Measurements from ENCODE around the gene MUC6.

MUC6 gene

GRCh38 chr11:1043563-1044096 is 7.1 kb upstream of the MUC6 start:
- H4K20me1 ChIP-seq (ENCODE audit: insufficient read depth, low read length) = no peaks in the 10 kb centered on the region
- H2AFZ ChIP-seq (ENCODE audit: low read length) = no peak overlapping the region
- H3K79me2 ChIP-seq (ENCODE audit: low read length) = no peaks in the 10 kb centered on the region
- no peak overlapping the region for H3K4me3 ChIP-seq (ENCODE audit: low read length)
- H3K4me2 ChIP-seq (ENCODE audit: low read depth, low read length) = no peak overlapping the region
- H3K9me2 ChIP-seq (replicated peaks; ENCODE audit: insufficient read depth, low read length) = no peaks in the 10 kb centered on the region
- H3K36me3 ChIP-seq (replicated peaks; ENCODE audit: insufficient read depth, low read length) = no peaks in the 10 kb centered on the region
- no peak for TF ChIP-seq CTCF (IDR thresholded peaks at IDR 0.05; ENCODE audit: low read length)
- TF ChIP-seq EZH2 (optimal IDR thresholded peaks at IDR 0.05; ENCODE audit: low read depth, low read length) = no peak
- TF ChIP-seq EZH2phosphoT487 (IDR thresholded peaks at IDR 0.05; ENCODE audit: low read length) = no peak
- H3F3A ChIP-seq (ENCODE audit: insufficient read depth, low read length) = no peaks in the 10 kb centered on the region
- H3K27ac ChIP-seq (ENCODE audit: low read length) = no peak overlapping the region
- no peaks in the 10 kb centered on the region for H3K9me3 ChIP-seq (replicated peaks; ENCODE audit: insufficient read depth, low read length)
- H3K27me3 ChIP-seq (replicated peaks; ENCODE audit: insufficient read depth, low read length) = peaks cover 96% of the 10 kb centered on the region
- DNase-seq = no peak
- H3K4me1 ChIP-seq (ENCODE audit: low read length) = no peaks in the 10 kb centered on the region
- no peak overlapping the region for H3K9ac ChIP-seq (ENCODE audit: low read length)

DNA sequence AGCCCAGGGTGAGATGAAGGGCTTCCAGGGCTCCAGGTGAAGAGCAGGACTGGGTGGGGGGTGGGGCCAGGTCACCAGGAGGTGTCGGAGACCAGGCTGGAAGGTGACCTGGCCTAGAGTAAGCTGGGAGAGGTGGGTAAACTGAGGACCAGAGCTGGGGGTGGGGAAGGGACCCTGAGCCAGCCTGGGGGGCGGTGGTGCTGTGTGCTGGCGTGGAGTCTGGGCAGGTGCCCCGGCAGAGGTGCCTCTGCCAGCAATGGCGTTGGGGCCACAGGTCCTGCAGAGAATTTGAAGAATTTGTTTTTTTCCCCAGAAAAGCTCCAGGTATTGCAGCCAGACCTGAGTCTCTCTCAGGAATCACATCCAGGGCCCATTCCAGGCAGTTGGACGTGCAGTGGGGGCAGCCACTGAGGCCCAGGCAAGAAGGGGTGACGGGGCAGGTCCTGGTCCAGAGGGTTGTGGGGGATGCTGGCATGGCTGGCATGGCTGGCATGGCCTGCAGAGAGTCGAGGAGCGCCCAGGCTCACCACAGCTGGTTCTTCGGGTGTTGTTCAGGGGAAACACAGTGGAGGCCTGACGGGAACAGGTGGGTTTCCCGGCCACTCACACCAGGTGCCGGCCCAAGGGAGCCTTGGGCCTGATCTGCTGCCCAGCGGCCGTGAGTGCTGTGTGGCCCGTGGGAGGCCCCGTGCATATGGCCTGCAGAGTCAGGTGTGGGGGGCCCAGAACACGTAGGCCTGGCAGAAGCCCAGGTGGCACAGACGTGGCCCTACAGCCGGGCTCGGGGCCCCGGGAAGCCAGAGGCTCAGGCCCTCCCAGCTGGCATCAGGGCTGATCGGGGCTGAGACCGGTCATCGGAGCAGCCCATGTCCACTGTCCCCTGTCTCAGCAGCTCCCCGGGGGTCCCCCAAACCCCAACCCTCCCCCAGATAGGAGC is 6.4 kb upstream of the MUC6 start:
- H3K79me2 ChIP-seq (ENCODE audit: low read length) = no peaks in the 10 kb centered on the region
- H3K4me2 ChIP-seq (ENCODE audit: low read depth, low read length) = no peak overlapping the region
- DNase-seq = no peak
- peaks cover 94% of the 10 kb centered on the region for H3K27me3 ChIP-seq (replicated peaks; ENCODE audit: insufficient read depth, low read length)
- TF ChIP-seq EZH2phosphoT487 (IDR thresholded peaks at IDR 0.05; ENCODE audit: low read length) = no peak
- TF ChIP-seq CTCF (IDR thresholded peaks at IDR 0.05; ENCODE audit: low read length) = no peak
- TF ChIP-seq EZH2 (optimal IDR thresholded peaks at IDR 0.05; ENCODE audit: low read depth, low read length) = no peak
- no peaks in the 10 kb centered on the region for H3K9me3 ChIP-seq (replicated peaks; ENCODE audit: insufficient read depth, low read length)
- no peak overlapping the region for H3K9ac ChIP-seq (ENCODE audit: low read length)
- H3K27ac ChIP-seq (ENCODE audit: low read length) = no peak overlapping the region
- no peaks in the 10 kb centered on the region for H3K9me2 ChIP-seq (replicated peaks; ENCODE audit: insufficient read depth, low read length)
- H3K4me3 ChIP-seq (ENCODE audit: low read length) = no peak overlapping the region
- H3F3A ChIP-seq (ENCODE audit: insufficient read depth, low read length) = no peaks in the 10 kb centered on the region
- H3K36me3 ChIP-seq (replicated peaks; ENCODE audit: insufficient read depth, low read length) = no peaks in the 10 kb centered on the region
- no peaks in the 10 kb centered on the region for H3K4me1 ChIP-seq (ENCODE audit: low read length)
- no peaks in the 10 kb centered on the region for H4K20me1 ChIP-seq (ENCODE audit: insufficient read depth, low read length)
- no peak overlapping the region for H2AFZ ChIP-seq (ENCODE audit: low read length)

GRCh38 chr11:1041936-1042608 is 5.6 kb upstream of the MUC6 start:
- Histone ChIP-seq H2AFZ (ENCODE audit: low read length) (no peak overlapping the region), H3K27me3 (replicated peaks; ENCODE audit: insufficient read depth, low read length) (peaks cover 92% of the 10 kb centered on the region), H3K4me3 (ENCODE audit: low read length) (no peak overlapping the region), H3K9ac (ENCODE audit: low read length) (no peak overlapping the region), H4K20me1 (ENCODE audit: insufficient read depth, low read length) (no peaks in the 10 kb centered on the region), H3K36me3 (replicated peaks; ENCODE audit: insufficient read depth, low read length) (no peaks in the 10 kb centered on the region), H3F3A (ENCODE audit: insufficient read depth, low read length) (no peaks in the 10 kb centered on the region), H3K27ac (ENCODE audit: low read length) (no peak overlapping the region), H3K4me1 (ENCODE audit: low read length) (no peaks in the 10 kb centered on the region), H3K9me2 (replicated peaks; ENCODE audit: insufficient read depth, low read length) (no peaks in the 10 kb centered on the region), H3K79me2 (ENCODE audit: low read length) (no peaks in the 10 kb centered on the region), H3K9me3 (replicated peaks; ENCODE audit: insufficient read depth, low read length) (no peaks in the 10 kb centered on the region), H3K4me2 (ENCODE audit: low read depth, low read length) (no peak overlapping the region)
- no peak for DNase-seq
- TF ChIP-seq CTCF (IDR thresholded peaks at IDR 0.05; ENCODE audit: low read length) (no peak), EZH2phosphoT487 (IDR thresholded peaks at IDR 0.05; ENCODE audit: low read length) (no peak), EZH2 (optimal IDR thresholded peaks at IDR 0.05; ENCODE audit: low read depth, low read length) (no peak)
